IPS-NIHi7 (cell line): Measurements from ENCODE around the gene MME.
"Not testable (repeated sequence)": the region's sequence is repeated elsewhere in the genome, so short reads cannot be mapped to it uniquely, and the experiment has no call there.

Source experiments
- DNase-seq: peaks from one replicate; pipeline ENCODE4 v3.0.0; 2012; ENCODE audit warnings: mixed read lengths; ENCODE audit errors: extremely low spot score

The MME gene

DNA sequence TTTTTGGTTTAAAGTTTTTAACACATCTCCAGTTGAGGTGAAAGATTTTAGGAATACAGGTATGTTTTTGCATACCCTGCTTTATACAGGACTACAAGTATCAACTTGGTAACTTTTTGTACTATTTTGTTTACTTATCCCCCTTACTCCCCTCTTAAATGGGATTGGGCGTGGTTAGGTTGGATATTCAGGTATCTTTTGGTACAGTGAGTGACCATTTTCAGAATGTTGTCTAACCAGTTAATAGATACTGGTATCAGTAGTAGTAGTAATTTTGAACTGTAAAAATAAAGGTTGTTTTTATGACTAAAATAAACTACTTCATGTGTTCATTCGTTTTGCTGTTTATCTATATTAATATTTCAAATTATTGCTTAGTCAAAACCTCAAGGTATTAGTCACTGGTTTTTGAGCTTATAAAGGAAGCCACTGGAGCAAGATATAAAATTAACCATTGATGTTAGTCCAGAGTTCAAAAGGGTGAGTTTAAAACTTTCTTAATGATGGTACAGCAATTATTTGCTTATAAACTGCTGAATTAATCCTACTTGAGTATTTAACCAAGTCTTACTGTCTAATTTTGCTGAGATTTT lies 3.3 kb downstream of the MME start:
- no peak for DNase-seq

DNA sequence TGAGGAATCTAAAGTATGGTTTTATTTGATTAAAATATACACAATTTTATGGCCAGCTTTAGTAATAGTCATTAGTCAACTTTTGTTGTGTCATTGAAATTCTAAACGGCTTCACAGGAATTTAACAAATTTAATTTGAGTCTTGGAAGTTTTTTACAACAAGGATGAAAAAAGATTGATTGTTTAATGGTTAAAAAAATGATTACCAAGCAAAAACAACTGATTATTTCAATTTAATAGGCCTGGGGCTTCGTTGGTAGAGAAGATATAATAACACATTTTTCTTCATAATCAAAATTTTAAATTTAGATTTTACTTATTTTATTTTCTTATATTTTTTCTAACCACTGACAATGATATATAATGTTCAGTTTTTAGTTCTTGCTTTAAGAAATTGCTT lies 4.4 kb downstream of the MME start:
- no peak for DNase-seq

DNA sequence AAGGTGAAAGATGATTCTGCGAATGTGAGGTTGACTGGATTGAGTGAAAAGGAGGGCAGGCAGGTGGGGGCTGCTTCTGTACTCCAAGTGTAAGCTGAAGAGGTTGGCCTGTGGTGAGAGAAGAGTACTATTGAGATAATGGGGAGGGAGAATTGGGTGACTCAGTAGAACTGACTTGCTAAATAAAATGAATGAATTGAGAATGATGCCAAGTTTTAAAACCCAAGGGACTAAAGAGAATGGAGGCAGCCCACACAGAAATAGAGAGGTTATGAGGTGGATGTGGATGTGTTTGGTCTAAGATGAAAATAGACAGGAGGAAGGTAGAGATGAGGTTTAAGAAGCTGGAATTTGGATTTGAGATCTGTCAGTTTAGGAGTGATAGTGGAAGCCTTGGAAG lies 5.9 kb downstream of the MME start:
- DNase-seq = no peak

DNA sequence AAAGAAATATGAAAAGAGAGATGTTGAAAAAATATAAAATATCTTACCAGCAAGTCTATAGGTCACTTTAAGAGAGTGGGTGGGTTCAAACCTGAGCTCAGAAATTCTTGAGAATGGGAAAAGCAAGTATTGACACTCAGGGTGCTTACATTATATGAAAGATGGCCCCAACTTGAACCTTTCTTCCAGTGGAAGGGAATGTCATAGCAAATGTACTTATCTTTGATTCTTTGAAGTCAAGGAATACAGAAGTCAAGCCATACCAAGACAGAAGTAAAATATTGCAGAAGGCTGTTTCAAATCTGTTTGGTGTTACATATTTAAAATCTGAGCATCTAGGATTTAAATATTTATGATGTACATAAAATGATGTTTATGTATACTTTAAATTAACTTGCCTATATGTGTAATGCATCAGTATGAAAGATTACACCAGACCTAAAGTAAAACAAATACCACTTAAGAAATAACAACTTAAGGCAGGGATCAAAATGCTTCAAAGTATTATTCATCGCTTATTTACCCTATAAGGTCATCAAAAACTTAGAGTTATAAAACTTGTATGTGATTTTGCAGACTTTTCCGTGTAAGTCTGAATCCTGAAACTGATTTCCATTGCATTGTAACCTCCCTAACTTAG lies 8.7 kb downstream of the MME start:
- DNase-seq = no peak

DNA sequence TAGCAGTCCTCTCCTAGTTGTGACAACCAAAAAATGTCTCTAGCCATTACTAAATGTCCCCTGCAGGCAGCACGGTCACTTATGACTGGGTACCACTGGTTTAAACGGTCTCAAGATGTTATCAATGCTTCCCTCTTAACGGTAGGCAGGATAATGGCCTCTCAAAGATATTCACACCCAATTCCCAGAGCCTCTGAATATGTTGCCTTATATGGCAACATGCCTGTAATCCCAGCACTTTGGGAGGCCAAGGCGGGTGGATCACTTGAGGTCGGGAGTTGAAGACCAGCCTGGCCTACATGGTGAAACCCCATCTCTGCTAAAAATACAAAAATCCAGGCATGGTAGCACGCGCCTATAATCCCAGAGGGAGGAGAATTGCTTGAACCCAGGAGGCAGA lies 9.4 kb downstream of the MME start:
- no peak for DNase-seq

DNA sequence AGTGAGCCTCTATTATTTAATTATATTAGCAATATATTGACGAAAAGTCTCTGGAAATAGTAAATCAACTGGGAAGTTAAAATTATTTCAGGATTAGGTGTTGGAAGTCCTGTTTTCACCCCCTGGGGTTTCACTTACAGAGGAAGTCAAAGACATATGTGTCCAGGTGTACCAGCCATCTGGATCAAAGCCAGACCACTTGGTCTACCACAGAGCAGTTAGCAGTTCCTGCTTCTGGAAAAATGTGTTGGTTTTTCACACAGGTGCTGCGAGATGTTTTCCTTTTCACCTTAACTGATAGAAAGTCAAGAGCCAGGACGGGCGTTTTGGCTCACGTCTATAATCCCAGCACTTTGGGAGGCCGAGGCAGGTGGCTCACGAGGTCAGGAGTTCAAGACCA lies 13.1 kb downstream of the MME start:
- DNase-seq = no peak

DNA sequence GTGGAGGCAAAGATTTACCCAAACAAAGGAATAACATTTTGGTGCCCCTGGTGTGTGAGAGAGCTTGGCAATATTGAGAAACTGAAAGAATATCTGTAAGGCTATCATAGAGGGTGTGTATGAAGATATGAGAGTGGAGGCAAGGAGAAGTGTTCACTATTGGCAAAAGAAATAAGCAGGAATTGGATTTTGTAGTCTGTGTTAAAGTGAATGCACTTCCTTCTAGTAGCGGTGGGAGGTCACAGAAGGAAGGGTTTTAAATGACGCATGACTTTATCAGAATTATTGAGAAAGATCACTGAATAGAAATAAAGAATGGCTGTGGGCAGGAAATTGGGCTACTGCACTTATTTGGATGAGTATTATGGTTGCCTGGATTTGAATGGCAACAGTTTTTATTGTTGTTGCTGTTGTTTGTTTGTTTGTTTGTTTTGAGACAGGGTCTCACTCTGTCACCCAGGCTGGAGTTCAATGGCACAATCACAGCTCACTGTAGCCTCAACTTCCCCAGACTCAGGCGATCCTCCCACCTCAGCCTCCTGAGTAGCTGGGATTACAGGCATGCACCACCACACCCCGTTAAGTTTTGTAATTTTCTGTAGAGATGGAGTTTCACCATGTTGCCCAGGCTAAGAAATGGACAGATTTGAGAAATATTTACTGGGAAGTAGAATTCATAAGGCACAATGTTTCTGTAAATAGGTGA lies 16.3 kb downstream of the MME start:
- no peak for DNase-seq

DNA sequence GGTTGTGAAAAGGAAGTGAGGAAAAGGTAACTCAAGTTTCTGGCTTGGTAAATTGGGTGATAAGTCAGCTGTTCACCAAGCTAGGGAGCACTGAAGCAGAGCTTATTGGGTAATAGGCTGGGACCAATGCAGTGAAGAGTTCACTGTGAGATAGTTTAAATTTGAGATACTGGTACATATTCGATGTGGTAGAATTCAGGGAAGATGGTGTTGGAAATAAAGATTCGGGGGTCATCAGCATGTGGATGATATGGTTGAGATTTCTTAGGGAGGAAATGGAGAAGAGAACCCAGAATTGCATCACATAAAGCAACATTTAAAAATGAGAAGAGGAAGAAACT lies 16.9 kb downstream of the MME start:
- DNase-seq = no peak

DNA sequence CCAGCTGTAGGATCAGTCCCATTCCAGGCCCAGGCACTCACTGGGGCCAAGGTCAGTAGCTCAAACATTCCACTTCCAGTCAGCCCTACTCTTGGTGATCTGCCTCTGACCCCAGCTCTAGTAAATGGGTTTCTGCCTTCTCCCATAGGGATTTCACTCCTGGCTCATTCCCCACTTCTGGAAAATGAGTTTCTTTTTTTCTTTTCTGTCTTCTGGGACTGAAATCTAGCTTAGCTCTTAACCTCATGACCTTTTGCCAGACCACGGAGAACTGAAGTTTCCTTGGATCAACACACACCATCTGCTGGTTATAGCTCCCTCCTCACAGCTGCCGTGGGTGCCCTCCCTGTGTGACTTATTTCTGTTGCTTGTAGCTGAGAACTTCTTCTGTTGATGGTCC lies 21.3 kb downstream of the MME start:
- no peak for DNase-seq

DNA sequence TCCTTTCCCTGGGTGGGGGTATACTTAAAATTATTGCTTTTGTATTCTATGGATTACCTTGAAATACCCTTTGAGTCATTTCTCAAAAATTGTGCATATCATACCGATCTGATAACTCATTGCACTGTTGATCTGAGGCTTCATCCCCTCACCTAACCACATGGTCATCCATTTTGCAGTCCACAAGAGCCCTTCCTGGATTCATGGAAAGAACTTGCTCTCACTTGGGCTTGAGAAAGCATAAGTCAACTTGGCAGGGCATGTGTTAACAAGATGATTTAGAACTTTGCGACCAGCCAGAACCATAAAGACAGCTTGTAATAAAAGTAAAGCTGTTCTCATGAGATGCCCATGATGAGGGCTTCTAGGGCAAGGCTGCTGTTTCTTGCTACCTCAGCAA lies 22.2 kb downstream of the MME start:
- no peak for DNase-seq

DNA sequence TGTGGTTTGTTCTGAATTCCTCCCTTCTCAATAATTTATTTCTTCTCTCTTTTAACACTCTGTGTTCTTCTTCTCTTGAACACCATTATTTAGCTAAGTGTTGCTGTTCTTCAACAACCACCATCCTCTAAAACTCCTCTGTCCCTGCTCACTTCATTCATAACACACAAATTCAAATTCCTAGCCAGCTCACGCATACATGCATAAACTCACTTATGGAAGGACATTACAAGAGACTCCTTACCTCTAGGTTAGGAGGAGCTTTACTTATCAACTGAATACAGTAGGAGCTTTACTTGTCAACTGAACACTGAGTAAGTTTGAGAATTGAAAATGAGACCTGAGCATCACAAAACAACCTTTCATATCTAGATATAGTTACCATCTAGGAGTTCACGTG lies 23.6 kb downstream of the MME start:
- DNase-seq = no peak

DNA sequence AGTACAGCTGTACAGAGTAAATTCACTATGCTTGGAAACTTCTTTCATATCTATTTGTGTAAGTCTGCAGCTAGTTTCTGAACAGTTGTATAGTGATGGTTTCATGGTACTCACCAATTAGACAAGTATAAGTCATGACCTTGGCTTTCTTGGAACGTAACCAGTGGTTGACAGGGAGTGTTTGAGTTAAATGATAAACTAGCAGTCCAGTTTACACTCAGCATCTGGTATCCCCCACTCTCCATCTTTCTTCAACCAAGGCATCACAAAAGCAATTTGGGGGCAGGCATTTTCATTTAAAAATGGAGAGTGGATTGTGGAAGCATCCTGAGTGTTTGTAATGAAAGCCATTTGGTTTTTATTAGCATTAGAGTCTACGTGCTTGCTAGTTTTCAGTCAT lies 26.0 kb downstream of the MME start:
- no peak for DNase-seq

DNA sequence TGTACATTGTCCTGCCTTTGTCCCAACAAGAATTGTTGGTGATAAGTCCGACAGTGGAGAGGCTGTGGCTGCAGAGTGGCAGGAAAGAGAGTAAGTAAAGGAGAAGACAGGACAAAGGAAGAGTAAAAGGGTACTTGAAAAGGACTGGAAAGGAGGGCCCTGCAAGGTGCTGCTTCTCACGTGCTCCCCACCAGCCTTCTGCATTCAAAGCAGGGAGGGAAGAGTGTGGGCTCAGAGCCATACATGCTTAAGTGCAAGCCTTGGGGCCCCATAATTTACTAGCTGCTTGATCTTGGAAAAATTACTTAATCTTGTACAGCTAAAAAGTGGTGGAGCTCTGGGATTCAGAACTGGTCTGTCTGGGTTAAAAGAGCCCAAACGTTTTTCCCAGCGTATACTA lies 29.9 kb downstream of the MME start:
- no peak for DNase-seq

DNA sequence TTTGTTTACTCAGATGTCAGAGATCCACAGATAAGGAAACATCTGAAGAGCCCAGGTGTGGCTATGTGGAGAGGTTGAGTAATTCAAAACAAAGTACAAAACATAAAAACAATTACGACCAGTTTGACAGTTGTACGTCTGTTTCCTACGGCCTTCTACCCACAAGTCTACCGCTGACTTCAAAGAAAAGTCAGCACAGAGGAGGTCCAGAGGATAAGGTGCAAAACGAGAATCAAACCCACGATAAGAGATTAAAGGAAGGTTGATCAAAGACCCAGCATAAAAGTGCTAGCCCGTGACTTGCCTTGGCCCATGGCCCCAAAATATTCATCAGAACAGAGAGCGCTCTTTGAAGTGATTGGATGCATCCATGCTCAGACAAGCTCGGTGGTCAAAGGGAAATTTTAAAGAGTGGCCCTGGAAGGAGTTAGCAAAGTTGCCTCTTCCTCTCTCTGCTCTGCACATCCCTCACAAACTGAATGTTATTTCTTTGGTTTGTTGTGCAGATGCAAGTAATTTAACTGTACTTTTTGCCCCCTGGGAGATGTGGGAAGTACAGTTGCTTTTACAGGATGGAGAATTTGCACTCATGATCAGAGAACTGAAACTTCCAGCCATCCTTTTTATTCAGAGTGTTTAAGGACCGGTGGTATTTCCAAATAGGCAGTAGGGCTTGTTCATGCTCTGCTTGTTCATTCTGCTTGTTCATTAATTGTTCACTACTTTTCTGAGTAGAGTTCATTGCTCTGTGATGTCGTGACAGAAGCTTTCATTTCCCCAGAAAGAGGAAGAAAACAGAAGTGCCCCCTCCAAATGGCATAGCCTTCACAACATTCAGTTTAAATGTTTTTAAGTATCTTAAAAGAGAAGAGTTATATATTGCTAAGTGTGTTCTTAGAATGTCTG lies 31.1 kb downstream of the MME start:
- DNase-seq = no peak

DNA sequence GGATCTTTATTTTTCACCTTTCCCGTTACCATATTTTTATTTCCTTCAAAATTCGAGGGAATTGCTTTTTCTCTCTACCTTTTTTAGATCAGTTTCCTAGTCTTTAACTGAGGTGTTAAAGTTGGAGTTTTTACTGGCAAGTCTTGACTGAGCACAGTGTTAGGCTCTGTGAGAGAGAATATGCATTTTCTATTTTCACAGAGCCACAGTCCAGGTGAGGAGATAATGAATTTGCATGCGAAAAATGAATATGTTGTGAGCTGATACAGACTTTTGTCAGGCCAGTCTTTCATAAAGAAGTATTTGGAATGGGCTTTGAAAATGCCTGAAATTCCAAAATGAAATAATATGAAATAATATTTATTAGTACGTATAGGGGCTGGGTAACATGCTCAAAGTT lies 31.9 kb downstream of the MME start:
- no peak for DNase-seq

DNA sequence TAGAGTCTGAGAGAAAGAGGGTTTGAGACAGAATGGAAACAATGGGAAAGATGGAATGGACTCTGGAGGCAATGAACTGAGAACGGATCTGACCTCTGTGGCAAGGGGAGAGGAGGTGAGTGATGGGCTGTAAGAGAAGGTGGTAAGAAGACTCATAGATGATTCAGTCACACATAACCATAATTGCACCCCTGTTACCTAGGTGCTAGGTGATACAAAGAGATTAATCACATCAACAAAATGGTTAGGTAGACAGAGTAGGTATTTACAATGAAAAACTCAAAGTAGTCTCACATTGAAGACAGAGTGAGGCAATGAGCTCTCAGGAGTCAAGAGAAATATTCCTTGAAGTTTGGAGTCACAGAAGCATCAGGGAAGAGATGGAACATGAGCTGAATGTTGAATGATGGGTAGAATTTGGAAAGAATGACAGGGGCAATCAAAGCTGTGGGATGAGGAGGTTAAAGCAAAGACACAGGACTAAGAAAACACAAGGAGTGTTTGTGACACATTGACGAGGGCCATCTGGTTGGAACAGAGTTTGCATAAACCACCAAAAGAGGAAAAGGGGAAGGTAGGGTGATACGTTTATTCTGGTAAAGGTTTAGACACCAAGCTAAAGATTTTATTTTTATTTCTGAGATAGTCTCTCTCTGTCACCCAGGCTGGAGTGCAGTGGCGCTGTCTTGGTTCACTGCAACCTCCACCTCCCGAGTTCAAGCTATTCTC lies 32.7 kb downstream of the MME start:
- DNase-seq = no peak

DNA sequence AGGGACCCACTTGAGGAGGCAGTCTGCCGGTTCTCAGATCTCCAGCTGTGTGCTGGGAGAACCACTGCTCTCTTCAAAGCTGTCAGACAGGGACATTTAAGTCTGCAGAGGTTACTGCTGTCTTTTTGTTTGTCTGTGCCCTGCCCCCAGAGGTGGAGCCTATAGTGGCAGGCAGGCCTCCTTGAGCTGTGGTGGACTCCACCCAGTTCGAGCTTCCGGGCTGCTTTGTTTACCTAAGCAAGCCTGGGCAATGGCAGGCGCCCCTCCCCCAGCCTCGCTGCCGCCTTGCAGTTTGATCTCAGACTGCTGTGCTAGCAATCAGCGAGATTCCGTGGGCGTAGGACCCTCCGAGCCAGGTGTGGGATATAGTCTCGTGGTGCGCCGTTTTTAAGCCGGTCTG lies 44.6 kb downstream of the MME start:
- DNase-seq = not testable (repeated sequence)

DNA sequence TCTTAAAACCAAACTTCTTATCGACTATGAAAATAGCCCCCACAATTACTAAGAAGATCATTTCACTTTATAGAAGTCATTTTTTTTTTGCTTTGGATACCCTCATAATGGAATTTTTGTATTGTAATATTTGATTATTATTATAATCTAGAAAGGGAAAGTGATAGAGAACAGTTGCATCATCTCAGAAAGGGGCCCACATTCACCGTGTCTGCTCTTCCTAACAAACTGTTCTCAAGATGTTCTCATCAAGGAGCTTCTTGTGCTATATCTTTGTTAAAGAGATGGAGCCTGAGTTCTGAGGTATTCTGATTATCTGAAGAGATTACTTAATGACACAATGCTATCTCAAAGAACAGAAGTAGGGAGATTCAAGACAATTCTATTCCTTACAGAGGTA lies 49.3 kb downstream of the MME start:
- DNase-seq = no peak

DNA sequence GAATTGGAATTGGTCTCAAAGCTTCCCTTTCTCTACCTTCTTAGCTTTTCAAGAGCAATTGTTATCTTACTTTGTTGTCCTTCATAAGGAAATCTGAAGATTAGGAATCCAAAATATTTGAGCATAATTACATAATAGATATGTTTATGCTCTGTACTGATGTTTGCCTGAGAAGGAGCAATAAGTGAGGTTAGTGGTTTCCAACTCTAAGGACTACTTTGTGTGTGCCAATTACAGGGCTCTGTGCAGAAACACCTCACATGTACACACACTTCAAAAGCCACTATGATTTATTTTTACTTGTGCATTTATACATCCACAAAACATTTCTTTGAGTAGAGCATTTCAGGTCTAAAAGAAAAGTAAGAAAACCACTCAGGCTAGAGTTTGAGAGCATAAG lies 49.9 kb downstream of the MME start:
- no peak for DNase-seq

DNA sequence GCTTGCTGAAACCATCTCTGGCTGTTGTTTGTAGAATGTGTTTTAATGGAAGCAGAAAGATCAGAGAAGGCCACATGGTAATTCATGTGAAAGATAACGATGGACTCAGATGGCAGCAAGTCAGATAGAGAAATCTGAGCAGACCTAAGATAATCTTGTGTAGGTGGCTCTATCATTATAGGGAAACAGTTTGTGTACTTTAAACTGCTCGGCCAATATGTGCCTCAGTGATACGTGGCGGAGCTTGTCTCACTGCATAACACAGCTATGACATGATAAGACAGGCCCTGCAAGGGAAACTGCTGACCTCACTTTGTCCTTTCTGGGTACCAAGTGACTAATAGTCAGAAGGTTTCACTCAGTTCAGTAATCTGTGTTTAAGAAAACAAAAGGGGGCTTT lies 51.0 kb downstream of the MME start:
- no peak for DNase-seq

DNA sequence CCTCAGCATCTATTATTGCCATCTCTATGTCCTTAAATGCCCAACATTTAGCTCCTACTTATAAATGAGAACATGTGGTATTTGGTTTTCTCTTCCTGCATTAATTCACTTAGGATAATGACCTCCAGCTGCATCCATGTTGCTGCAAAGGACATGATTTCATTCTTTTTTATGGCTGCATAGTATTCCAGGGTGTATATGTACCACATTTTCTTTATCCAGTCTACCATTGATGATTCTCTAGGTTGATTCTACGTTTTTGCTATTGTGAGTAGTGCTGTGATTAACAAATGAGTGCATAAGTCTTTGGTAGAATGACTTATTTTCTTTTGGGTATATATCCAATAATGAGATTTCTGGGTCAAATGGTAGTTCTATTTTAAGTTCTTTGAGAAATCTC lies 54.2 kb downstream of the MME start:
- DNase-seq = not testable (repeated sequence)

DNA sequence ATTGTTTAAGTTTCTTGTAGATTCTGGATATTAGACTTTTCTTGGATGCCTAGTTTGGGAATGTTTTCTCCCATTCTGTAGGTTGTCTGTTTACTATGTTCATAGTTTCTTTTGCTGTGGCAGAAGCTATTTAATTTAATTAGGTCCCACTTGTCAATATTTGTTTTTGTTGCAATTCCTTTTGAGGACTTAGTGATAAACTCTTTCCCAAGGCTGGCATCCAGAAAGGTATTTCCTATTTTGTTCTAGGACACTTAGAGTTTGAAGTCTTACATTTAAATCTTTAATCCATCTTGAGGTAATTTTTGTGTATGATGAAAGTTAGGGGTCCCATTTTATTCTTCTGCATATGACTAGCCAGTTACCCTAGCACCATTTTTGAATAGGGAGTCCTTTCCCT lies 54.9 kb downstream of the MME start:
- DNase-seq = no peak
